Measurements from ENCODE around the gene APOD.
"Not testable (repeated sequence)": the region's sequence is repeated elsewhere in the genome, so short reads cannot be mapped to it uniquely, and the experiment has no call there.

Gene APOD

GRCh38 chr3:195617784-195618659 is 34.3 kb upstream of the APOD start:
- not testable (repeated sequence) for DNase-seq

GRCh38 chr3:195617134-195617533 is 33.4 kb upstream of the APOD start:
- DNase-seq = not testable (repeated sequence)

GRCh38 chr3:195616681-195617080 is 32.9 kb upstream of the APOD start:
- no peak for DNase-seq

GRCh38 chr3:195615952-195616537 is 32.3 kb upstream of the APOD start:
- not testable (repeated sequence) for DNase-seq

GRCh38 chr3:195614672-195615504 is 31.1 kb upstream of the APOD start:
- not testable (repeated sequence) for DNase-seq

- DNase-seq = no peak
Observed at GRCh38 chr3:195613468-195614069, 29.8 kb upstream of the APOD start.

GRCh38 chr3:195612075-195612800 is 28.5 kb upstream of the APOD start:
- DNase-seq = no peak

GRCh38 chr3:195609229-195609628 is 25.5 kb upstream of the APOD start:
- DNase-seq = no peak

- DNase-seq = not testable (repeated sequence)
Observed at GRCh38 chr3:195601785-195602184, 18.0 kb upstream of the APOD start.

- no peak for DNase-seq
Observed at GRCh38 chr3:195601382-195601781, 17.6 kb upstream of the APOD start.

- not testable (repeated sequence) for DNase-seq
Observed at GRCh38 chr3:195599926-195600325, 16.2 kb upstream of the APOD start.

GRCh38 chr3:195599516-195599915 is 15.8 kb upstream of the APOD start:
- DNase-seq = not testable (repeated sequence)

GRCh38 chr3:195597848-195598247 is 14.1 kb upstream of the APOD start:
- no peak for DNase-seq

- no peak for DNase-seq
Observed at GRCh38 chr3:195597229-195597628, 13.5 kb upstream of the APOD start.

- DNase-seq = no peak
Observed at GRCh38 chr3:195596765-195597171, 13.0 kb upstream of the APOD start.

- DNase-seq = no peak
Observed at GRCh38 chr3:195595785-195596531, 12.2 kb upstream of the APOD start.

GRCh38 chr3:195591852-195592251 is 8.1 kb upstream of the APOD start:
- DNase-seq = no peak

GRCh38 chr3:195591220-195591619 is 7.5 kb upstream of the APOD start:
- no peak for DNase-seq

GRCh38 chr3:195590381-195590780 is 6.6 kb upstream of the APOD start:
- not testable (repeated sequence) for DNase-seq

- DNase-seq = not testable (repeated sequence)
Observed at GRCh38 chr3:195589796-195590195, 6.1 kb upstream of the APOD start.

GRCh38 chr3:195587824-195588223 is 4.1 kb upstream of the APOD start:
- DNase-seq = no peak

GRCh38 chr3:195587406-195587805 is 3.7 kb upstream of the APOD start:
- no peak for DNase-seq

Measured in GDM1 (cell line).